ENCODE data around the gene TMEM38A.

TMEM38A gene

GRCh38 chr19:16678498-16678897 is 17.6 kb downstream of the TMEM38A start:
- CTCF ChIA-PET = no interaction called here
- Histone ChIP-seq H3K27ac (ENCODE audit: extremely low read depth, low read depth, low read length) (no peak overlapping the region), H3K4me1 (ENCODE audit: control insufficient read depth, insufficient read depth, low read length) (no peaks in the 10 kb centered on the region), H3K9me3 (ENCODE audit: control insufficient read depth, insufficient read depth, low read depth, low read length) (no peaks in the 10 kb centered on the region), H3K36me3 (ENCODE audit: control insufficient read depth in 2 of 2, insufficient read depth in 1 of 2, low read length in 2 of 2) (peaks cover 0 to 21% of the 10 kb centered on the region in 2 experiments; a peak in 1 of 3 replicates), H3K4me3 (ENCODE audit: low read depth, low read length) (no peak overlapping the region)
- TF ChIP-seq YY1 (tag by site-specific recombination; IDR thresholded peaks at IDR 0.05) (no peak), PRDM6 (tag by site-specific recombination; IDR thresholded peaks at IDR 0.05) (no peak), ZNF768 (tag by site-specific recombination; IDR thresholded peaks at IDR 0.05) (no peak), ZNF664 (tag by site-specific recombination; IDR thresholded peaks at IDR 0.05) (no peak), ZNF16 (tag by site-specific recombination; IDR thresholded peaks at IDR 0.05; ENCODE audit: low read depth) (no peak), ZNF677 (tag by site-specific recombination; IDR thresholded peaks at IDR 0.05) (no peak), BCL11B (tag by site-specific recombination; IDR thresholded peaks at IDR 0.05; ENCODE audit: low read depth) (no peak), ZBTB21 (tag by site-specific recombination; IDR thresholded peaks at IDR 0.05) (no peak), ZNF266 (tag by site-specific recombination; IDR thresholded peaks at IDR 0.05; ENCODE audit: low read depth) (no peak), ZNF10 (tag by site-specific recombination; IDR thresholded peaks at IDR 0.05) (no peak), ZSCAN30 (tag by site-specific recombination; IDR thresholded peaks at IDR 0.05) (no peak), ZNF488 (tag by site-specific recombination; IDR thresholded peaks at IDR 0.05) (no peak), ZNF544 (tag by site-specific recombination; IDR thresholded peaks at IDR 0.05) (no peak), ZNF560 (tag by site-specific recombination; IDR thresholded peaks at IDR 0.05; ENCODE audit: borderline replicate concordance) (no peak), ZBTB17 (tag by site-specific recombination; IDR thresholded peaks at IDR 0.05) (no peak), ZNF157 (tag by site-specific recombination; IDR thresholded peaks at IDR 0.05) (no peak), ZSCAN5A (tag by site-specific recombination; IDR thresholded peaks at IDR 0.05) (no peak), ZNF354C (tag by site-specific recombination; IDR thresholded peaks at IDR 0.05; ENCODE audit: borderline replicate concordance, low read depth) (no peak), ZNF132 (tag by site-specific recombination; IDR thresholded peaks at IDR 0.05; ENCODE audit: borderline replicate concordance) (no peak)
- POLR2A ChIA-PET = interaction anchor here (0.6 to 1.5 kb wide), 2 partner anchors 18 to 63 kb away, joined by 4 to 7 read pairs; partner anchors contain the start of gene TMEM38A

- no peaks in the 10 kb centered on the region for H3K9me3 ChIP-seq (ENCODE audit: control insufficient read depth, insufficient read depth, low read depth, low read length)
- CTCF ChIA-PET = no interaction called here
- H3K4me1 ChIP-seq (ENCODE audit: control insufficient read depth, insufficient read depth, low read length) = no peaks in the 10 kb centered on the region
- POLR2A ChIA-PET = interaction anchor here (0.6 kb wide), 1 partner anchor 625 kb away, joined by 4 read pairs; no protein-coding TSS in a partner anchor
- H3K4me3 ChIP-seq (ENCODE audit: low read depth, low read length) = no peak overlapping the region
- peaks cover 0 to 21% of the 10 kb centered on the region in 2 experiments; a peak in 1 of 3 replicates for H3K36me3 ChIP-seq (ENCODE audit: control insufficient read depth in 2 of 2, insufficient read depth in 1 of 2, low read length in 2 of 2)
- no peak overlapping the region for H3K27ac ChIP-seq (ENCODE audit: extremely low read depth, low read depth, low read length)
- TF ChIP-seq ZNF112 (tag by site-specific recombination; IDR thresholded peaks at IDR 0.05) (no peak), SCRT2 (tag by site-specific recombination; IDR thresholded peaks at IDR 0.05) (no peak), ZSCAN4 (tag by site-specific recombination; IDR thresholded peaks at IDR 0.05) (no peak), ZNF623 (tag by site-specific recombination; IDR thresholded peaks at IDR 0.05) (no peak), ZNF76 (tag by site-specific recombination; IDR thresholded peaks at IDR 0.05; ENCODE audit: borderline replicate concordance, low read depth) (no peak), TSHZ1 (tag by site-specific recombination; IDR thresholded peaks at IDR 0.05; ENCODE audit: borderline replicate concordance) (no peak), HIC1 (tag by site-specific recombination; IDR thresholded peaks at IDR 0.05) (no peak)
These were observed 18.9 kb downstream of the TMEM38A start for GRCh38 chr19:16679811-16680210.

All from HEK293 (cell line).